Right atrium auricular region (tissue), 2 donors: ENCODE results near the gene ZBTB16. TPM values are rescaled to one million over a fixed set of nuclear protein-coding genes. Genes with fewer than 3 reads are reported as not detected.

Experiments used
- DNase-seq: peaks from one replicate; pipeline ENCODE4 v3.0.0-alpha.2; 2019; ENCODE audit warnings: low spot score
- H3K27ac ChIP-seq, 2 donors: fragments of 200-600 bp; sonication (generic); 1 replicate in 1 of 2; 2 replicates in 1 of 2; pipeline ENCODE4 v1.5.1; 2016 to 2019
- H3K27me3 ChIP-seq, 2 donors: fragments of 200-600 bp; sonication (generic); one replicate each; pipeline versions ENCODE4 v1.5.1 to v1.6.0; 2017 to 2019
- H3K36me3 ChIP-seq: fragments of 200-600 bp; sonication (generic); one replicate; pipeline ENCODE4 v1.5.1; 2016
- H3K4me1 ChIP-seq, 2 donors: fragments of 200-600 bp; sonication (generic); one replicate each; pipeline versions ENCODE4 v1.5.1 to v1.6.0; 2017 to 2019
- H3K4me3 ChIP-seq, 2 donors: fragments of 200-600 bp; sonication (generic); 1 replicate in 1 of 2; 2 replicates in 1 of 2; pipeline ENCODE4 v1.5.1; 2017 to 2019; ENCODE audit warnings: mild to moderate bottlenecking in 1 of 2, moderate library complexity in 1 of 2
- H3K9me3 ChIP-seq, 2 donors: fragments of 200-600 bp; sonication (generic); one replicate each; pipeline ENCODE4 v1.5.1; 2019
- total RNA-seq, 2 donors: library from RNA; depleted of rRNA; stranded (reverse); fragments of >200 nt; gene quantifications; one replicate each; pipeline ENCODE4 v1.1.0, GENCODE V29; 2016
- TF ChIP-seq, protein P1 (sequence below), 2 donors: fragments of 200-600 bp; sonication (generic); IDR thresholded peaks; one replicate each; pipeline ENCODE4 v1.5.1; 2019; ENCODE audit warnings: antibody characterized with exemption in 2 of 2

Gene ZBTB16
- total RNA-seq, 2 donors from 2014 or later: 65.5 to 101 TPM

DNA sequence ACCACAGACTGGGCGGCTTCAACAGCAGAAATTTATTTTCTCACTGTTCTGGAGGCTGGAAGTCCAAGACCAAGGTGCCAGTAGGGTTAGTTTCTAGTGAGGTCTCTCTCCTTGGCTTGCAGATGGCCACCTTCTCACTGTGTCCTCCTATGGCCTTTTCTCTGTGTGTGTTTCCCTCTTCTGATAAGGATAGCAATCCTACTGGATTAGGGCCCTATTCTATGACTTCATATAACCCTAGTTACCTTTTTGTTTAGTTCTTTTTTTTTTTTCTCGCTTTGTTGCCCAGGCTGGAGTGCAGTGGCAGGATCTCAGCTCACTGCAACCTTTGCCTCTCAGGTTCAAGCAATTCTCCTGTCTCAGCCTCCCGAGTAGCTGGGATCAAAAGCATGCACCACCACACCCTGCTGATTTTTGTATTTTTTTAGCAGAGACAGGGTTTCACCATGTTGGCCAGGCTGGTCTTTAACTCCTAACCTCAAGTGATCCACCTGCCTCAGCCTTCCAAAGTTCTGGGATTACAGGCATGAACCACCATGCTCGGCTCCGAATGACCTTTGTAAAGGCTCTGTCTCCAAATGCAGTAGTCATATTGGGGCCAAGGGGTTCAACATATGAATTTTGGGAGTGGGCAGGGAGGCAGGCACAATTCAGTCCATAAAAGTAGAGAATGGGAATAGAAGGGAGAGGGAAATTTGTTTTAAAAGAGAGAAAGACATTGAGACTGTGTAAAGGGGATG lies 211.2 kb downstream of the ZBTB16 start:
- TF ChIP-seq, protein P1, sequence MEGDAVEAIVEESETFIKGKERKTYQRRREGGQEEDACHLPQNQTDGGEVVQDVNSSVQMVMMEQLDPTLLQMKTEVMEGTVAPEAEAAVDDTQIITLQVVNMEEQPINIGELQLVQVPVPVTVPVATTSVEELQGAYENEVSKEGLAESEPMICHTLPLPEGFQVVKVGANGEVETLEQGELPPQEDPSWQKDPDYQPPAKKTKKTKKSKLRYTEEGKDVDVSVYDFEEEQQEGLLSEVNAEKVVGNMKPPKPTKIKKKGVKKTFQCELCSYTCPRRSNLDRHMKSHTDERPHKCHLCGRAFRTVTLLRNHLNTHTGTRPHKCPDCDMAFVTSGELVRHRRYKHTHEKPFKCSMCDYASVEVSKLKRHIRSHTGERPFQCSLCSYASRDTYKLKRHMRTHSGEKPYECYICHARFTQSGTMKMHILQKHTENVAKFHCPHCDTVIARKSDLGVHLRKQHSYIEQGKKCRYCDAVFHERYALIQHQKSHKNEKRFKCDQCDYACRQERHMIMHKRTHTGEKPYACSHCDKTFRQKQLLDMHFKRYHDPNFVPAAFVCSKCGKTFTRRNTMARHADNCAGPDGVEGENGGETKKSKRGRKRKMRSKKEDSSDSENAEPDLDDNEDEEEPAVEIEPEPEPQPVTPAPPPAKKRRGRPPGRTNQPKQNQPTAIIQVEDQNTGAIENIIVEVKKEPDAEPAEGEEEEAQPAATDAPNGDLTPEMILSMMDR (IDR thresholded peaks at IDR 0.05): no peak
- peaks cover 0 to 4% of the 10 kb centered on the region in 2 donors for H3K4me1 ChIP-seq
- peaks cover 0 to 3% of the 10 kb centered on the region in 2 donors for H3K9me3 ChIP-seq
- H3K4me3 ChIP-seq: no peak overlapping the region
- H3K27me3 ChIP-seq: no peaks in the 10 kb centered on the region
- peak; percentile 26 for DNase-seq
- H3K36me3 ChIP-seq: peaks cover 5% of the 10 kb centered on the region
- H3K27ac ChIP-seq: no peak overlapping the region

GRCh38 chr11:114271316-114271715 lies 211.8 kb downstream of the ZBTB16 start:
- H3K36me3 ChIP-seq: peaks cover 5% of the 10 kb centered on the region
- no peak for DNase-seq
- H3K4me1 ChIP-seq: peaks cover 0 to 4% of the 10 kb centered on the region in 2 donors
- no peak overlapping the region for H3K27ac ChIP-seq
- no peaks in the 10 kb centered on the region for H3K27me3 ChIP-seq
- H3K4me3 ChIP-seq: no peak overlapping the region
- TF ChIP-seq, protein P1 (IDR thresholded peaks at IDR 0.05): no peak
- H3K9me3 ChIP-seq: peaks cover 0 to 3% of the 10 kb centered on the region in 2 donors

GRCh38 chr11:114272311-114272710 lies 212.8 kb downstream of the ZBTB16 start:
- H3K9me3 ChIP-seq: peaks cover 0 to 3% of the 10 kb centered on the region in 2 donors
- H3K27ac ChIP-seq: no peak overlapping the region
- TF ChIP-seq, protein P1 (IDR thresholded peaks at IDR 0.05): no peak
- H3K27me3 ChIP-seq: no peaks in the 10 kb centered on the region
- peaks cover 0 to 4% of the 10 kb centered on the region in 2 donors for H3K4me1 ChIP-seq
- no peak for DNase-seq
- H3K36me3 ChIP-seq: peaks cover 5% of the 10 kb centered on the region
- H3K4me3 ChIP-seq: no peak overlapping the region

DNA sequence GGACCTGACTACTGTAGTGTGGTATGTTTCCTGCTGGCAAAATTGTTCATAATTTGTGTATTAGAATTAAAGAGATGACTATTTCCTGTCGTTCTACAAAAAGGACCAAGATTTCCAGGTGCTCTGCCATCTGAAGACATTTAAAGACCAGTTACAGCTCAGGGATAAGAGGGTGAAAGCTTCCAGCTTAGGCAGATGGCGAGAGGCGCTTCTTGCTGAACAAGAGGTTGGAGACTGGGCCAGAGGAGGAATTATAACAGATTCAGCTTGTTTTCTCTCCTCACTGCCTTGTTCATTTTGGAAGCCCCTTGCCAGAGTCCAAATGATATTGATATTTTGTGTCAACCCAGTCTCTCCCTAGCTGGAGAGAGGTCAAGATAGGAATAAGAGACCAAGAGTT lies 213.6 kb downstream of the ZBTB16 start:
- Histone ChIP-seq H3K27ac (no peak overlapping the region), H3K4me3 (no peak overlapping the region), H3K36me3 (peaks cover 5% of the 10 kb centered on the region), H3K4me1 (peaks cover 0 to 4% of the 10 kb centered on the region in 2 donors), H3K9me3 (peaks cover 0 to 3% of the 10 kb centered on the region in 2 donors), H3K27me3 (no peaks in the 10 kb centered on the region)
- DNase-seq: no peak
- TF ChIP-seq, protein P1 (IDR thresholded peaks at IDR 0.05): no peak

- Histone ChIP-seq H3K36me3 (peaks cover 5% of the 10 kb centered on the region), H3K4me1 (peaks cover 0 to 4% of the 10 kb centered on the region in 2 donors), H3K27me3 (no peaks in the 10 kb centered on the region), H3K9me3 (peaks cover 0 to 3% of the 10 kb centered on the region in 2 donors), H3K27ac (peak overlapping the region; percentile 19 to 66), H3K4me3 (no peak overlapping the region)
- TF ChIP-seq, protein P1 (IDR thresholded peaks at IDR 0.05): no peak
- DNase-seq: no peak
Observed at GRCh38 chr11:114273890-114274635, 214.6 kb downstream of the ZBTB16 start.
